ENCODE measurements around the gene ACBD7.
A peak's percentile ranks its signal among the peaks of the same experiment; 100 is the strongest.

ACBD7 gene

DNA sequence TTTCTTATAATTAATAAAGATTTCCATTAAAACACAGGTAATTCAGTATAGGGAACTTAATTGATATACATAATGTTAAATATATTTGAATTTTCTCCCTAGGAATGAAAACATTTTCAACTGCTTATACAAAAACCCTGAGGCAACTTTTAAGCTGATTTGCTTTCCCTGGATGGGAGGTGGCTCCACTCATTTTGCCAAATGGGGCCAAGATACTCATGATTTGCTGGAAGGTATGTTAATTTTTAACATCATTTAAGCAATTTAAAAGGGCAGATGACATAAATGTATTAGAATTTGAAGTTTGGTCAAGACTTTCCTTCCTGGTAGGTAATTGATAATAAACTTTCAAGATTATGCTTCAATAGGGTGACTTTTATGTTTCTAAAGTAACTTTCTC lies 39.0 kb downstream of the ACBD7 start:
- Histone ChIP-seq H3K9ac (ENCODE audit: low read length) (no peak overlapping the region), H3K4me1 (ENCODE audit: control insufficient read depth, insufficient read depth, low read length) (peaks cover 12% of the 10 kb centered on the region), H3K36me3 (ENCODE audit: control insufficient read depth, insufficient read depth, low read length, severe bottlenecking) (no peaks in the 10 kb centered on the region), H3K27me3 (replicated peaks; ENCODE audit: control insufficient read depth, insufficient read depth, low read length) (no peaks in the 10 kb centered on the region), H3K9me3 (ENCODE audit: control insufficient read depth, low read length) (peaks cover 4% of the 10 kb centered on the region), H3K4me3 (ENCODE audit: low read length) (no peak overlapping the region)
- DNase-seq (ENCODE audit: low read depth): peak; percentile 35

DNA sequence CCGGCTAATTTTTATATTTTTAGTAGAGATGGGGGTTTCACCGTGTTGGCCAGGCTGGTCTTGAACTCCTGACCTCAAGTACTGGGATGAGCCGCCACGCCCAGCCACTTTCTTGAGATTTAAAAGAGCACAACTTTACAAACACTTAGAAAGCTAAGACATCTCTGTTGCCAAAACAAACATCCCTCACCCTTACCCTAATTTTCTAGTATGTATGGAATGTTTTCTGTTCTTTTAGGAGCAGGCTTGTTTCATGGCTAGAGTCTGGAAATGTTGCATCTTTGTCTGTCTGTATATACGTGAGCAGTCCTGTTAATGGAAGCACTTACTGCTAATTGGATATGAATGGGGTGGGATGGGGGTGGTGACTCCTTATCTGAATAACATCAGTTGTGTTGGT lies 42.0 kb downstream of the ACBD7 start:
- DNase-seq (ENCODE audit: low read depth): peak; percentile 89
- no peaks in the 10 kb centered on the region for H3K36me3 ChIP-seq (ENCODE audit: control insufficient read depth, insufficient read depth, low read length, severe bottlenecking)

DNA sequence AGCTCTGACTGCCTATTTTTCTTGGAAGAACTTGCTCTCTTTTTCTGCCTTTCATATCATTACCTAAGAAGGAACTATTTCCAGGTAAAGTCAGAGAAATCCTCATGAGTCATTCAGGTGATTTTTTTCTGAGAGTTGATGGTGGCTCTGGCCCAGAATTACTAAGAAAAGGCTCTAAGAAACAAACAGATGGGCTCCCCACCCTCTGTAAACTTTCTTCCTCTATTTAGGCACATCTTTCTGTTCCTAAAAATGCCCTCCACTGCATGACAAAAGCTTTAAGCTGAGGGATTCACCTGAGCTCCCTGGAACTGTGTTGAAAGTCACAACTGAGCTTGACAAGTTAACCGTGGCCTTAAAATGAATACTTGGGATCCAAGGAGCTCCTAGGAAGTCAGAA lies 43.2 kb downstream of the ACBD7 start:
- no peak overlapping the region for H3K9ac ChIP-seq (ENCODE audit: low read length)
- H3K27me3 ChIP-seq (replicated peaks; ENCODE audit: control insufficient read depth, insufficient read depth, low read length): peaks cover 3% of the 10 kb centered on the region
- H3K4me3 ChIP-seq (ENCODE audit: low read length): no peak overlapping the region
- no peak for DNase-seq (ENCODE audit: low read depth)
- peaks cover 10% of the 10 kb centered on the region for H3K9me3 ChIP-seq (ENCODE audit: control insufficient read depth, low read length)
- no peaks in the 10 kb centered on the region for H3K36me3 ChIP-seq (ENCODE audit: control insufficient read depth, insufficient read depth, low read length, severe bottlenecking)
- H3K4me1 ChIP-seq (ENCODE audit: control insufficient read depth, insufficient read depth, low read length): peaks cover 14% of the 10 kb centered on the region

More for the DNA sequence above, 42.0 kb downstream of the ACBD7 start:
- H3K27me3 ChIP-seq (replicated peaks; ENCODE audit: control insufficient read depth, insufficient read depth, low read length): no peaks in the 10 kb centered on the region
- H3K9me3 ChIP-seq (ENCODE audit: control insufficient read depth, low read length): peaks cover 10% of the 10 kb centered on the region
- peaks cover 14% of the 10 kb centered on the region for H3K4me1 ChIP-seq (ENCODE audit: control insufficient read depth, insufficient read depth, low read length)
- peak overlapping the region; percentile 20 for H3K4me3 ChIP-seq (ENCODE audit: low read length)
- H3K9ac ChIP-seq (ENCODE audit: low read length): no peak overlapping the region

DNA sequence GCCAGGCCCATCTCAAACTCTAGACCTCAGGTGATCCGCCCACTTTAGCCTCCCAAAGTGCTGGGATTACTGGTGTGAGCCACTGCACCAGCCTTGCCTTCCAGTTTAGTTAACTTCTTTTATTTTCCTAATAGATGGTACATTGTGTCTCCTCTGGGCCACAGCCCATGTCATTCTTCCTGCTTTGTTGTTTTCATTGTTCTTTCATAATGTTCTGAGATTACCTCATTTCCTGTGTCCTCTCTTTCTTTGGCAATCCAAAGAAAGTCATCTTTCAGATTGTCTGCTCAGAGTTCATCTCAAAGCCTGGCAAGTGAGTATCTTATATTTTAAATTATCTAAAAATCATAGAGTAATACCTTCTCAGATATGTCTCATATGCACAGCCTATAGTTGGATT lies 44.9 kb downstream of the ACBD7 start, which contains the start of gene OLAH:
Gene OLAH, plus strand, starts transcription at position 270 of the 400 bp plus-strand sequence. CDS start 3,346 bp downstream, outside the sequence.
- Histone ChIP-seq H3K4me3 (ENCODE audit: low read length) (no peak within 1 kb of the TSS), H3K4me1 (ENCODE audit: control insufficient read depth, insufficient read depth, low read length) (peaks cover 14% of the 10 kb centered on the region), H3K27me3 (replicated peaks; ENCODE audit: control insufficient read depth, insufficient read depth, low read length) (peaks cover 11% of the 10 kb centered on the region), H3K9ac (ENCODE audit: low read length) (no peak within 1 kb of the TSS), H3K9me3 (ENCODE audit: control insufficient read depth, low read length) (peaks cover 10% of the 10 kb centered on the region), H3K36me3 (ENCODE audit: control insufficient read depth, insufficient read depth, low read length, severe bottlenecking) (no peaks in the 10 kb centered on the region)
- DNase-seq (ENCODE audit: low read depth): peak; percentile 31

DNA sequence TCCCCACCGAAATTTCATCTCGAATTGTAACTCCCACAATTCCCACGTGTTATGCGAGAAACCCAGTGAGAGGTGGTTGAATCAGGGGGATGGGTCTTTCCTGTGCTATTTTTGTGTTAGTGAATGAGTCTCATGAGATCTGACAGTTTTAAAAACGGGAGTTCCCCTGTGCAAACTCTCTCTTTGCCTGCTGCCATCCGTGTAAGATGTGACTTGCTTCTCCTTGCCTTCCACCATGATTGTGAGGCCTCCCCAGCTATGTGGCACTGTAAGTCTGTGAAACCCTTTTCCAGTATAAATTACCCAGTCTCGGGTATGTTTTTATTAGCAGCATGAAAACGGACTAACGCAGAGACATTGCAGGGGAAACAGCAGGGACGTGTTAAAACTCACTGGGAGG lies 50.2 kb downstream of the ACBD7 start:
- Histone ChIP-seq H3K36me3 (ENCODE audit: control insufficient read depth, insufficient read depth, low read length, severe bottlenecking) (no peaks in the 10 kb centered on the region), H3K27me3 (replicated peaks; ENCODE audit: control insufficient read depth, insufficient read depth, low read length) (peaks cover 11% of the 10 kb centered on the region), H3K9ac (ENCODE audit: low read length) (no peak overlapping the region), H3K4me3 (ENCODE audit: low read length) (no peak overlapping the region), H3K9me3 (ENCODE audit: control insufficient read depth, low read length) (peaks cover 5% of the 10 kb centered on the region), H3K4me1 (ENCODE audit: control insufficient read depth, insufficient read depth, low read length) (no peaks in the 10 kb centered on the region)
- no peak for DNase-seq (ENCODE audit: low read depth)

DNA sequence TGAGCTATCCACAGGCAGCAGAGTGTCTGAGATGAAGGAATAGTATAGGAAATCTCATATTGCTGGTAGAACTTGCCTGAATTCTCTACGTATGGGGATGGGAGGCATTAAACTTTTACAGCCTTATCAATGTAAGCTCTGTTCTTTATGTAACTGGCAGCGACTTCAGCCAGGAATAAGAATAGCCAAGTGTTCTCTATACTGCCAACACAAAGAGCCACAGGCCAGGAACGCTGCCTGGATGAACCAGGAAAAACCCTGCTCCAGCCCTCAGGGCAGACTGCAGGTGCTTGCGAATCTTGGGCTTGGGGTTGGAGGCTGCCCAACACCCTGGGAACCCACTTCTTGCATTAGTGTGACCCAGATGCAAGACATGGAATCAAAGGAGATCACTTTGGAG lies 50.9 kb downstream of the ACBD7 start:
- no peak overlapping the region for H3K9ac ChIP-seq (ENCODE audit: low read length)
- no peaks in the 10 kb centered on the region for H3K36me3 ChIP-seq (ENCODE audit: control insufficient read depth, insufficient read depth, low read length, severe bottlenecking)
- peaks cover 11% of the 10 kb centered on the region for H3K27me3 ChIP-seq (replicated peaks; ENCODE audit: control insufficient read depth, insufficient read depth, low read length)
- no peaks in the 10 kb centered on the region for H3K4me1 ChIP-seq (ENCODE audit: control insufficient read depth, insufficient read depth, low read length)
- DNase-seq (ENCODE audit: low read depth): no peak
- no peak overlapping the region for H3K4me3 ChIP-seq (ENCODE audit: low read length)
- no peaks in the 10 kb centered on the region for H3K9me3 ChIP-seq (ENCODE audit: control insufficient read depth, low read length)

DNA sequence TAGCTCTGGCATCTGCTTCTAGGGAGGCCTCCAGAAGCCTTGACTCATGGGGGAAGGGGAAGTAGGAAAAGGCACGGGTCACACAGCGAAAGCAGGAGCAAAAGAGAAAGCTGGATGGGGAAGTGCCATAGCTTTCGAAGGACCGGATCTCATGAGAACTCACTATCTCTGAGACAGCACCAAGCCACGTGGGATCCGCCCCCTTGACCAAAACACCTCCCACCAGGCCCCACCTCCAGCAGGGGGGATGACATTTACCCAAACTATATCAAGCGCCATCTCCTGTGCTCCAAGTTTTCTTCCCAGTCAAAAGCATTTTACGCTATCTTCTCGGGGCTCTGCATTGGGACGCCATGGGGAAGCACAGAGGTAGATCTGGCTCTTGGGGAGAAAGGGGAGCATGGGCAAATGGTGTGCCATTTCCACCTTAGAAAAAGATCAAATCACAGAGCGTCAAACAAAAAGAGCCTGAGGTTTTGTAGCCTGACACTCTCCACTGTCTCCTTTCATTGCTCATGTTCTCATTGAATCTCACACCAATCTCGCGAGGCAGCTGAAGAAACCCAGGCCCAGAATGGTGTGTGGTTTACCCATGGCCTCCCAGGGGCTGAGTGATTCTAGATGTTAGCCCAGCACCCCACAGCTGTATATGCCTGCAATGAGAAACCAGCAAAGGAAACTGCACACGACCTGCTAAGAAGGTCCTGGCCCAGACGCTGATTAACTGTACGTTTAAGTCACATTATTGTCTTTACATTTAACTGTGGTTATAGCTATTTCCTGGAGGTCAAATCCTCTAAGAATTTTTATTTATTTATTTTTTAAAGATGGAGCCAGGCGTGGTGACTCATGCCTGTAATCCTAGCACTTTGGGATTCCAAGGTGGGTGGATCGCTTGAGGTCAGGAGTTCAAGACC lies 52.9 kb downstream of the ACBD7 start:
- DNase-seq (ENCODE audit: low read depth): peak; percentile 53
- Histone ChIP-seq H3K9me3 (ENCODE audit: control insufficient read depth, low read length) (no peaks in the 10 kb centered on the region), H3K27me3 (replicated peaks; ENCODE audit: control insufficient read depth, insufficient read depth, low read length) (peaks cover 13% of the 10 kb centered on the region), H3K4me3 (ENCODE audit: low read length) (no peak overlapping the region), H3K9ac (ENCODE audit: low read length) (no peak overlapping the region), H3K36me3 (ENCODE audit: control insufficient read depth, insufficient read depth, low read length, severe bottlenecking) (no peaks in the 10 kb centered on the region), H3K4me1 (ENCODE audit: control insufficient read depth, insufficient read depth, low read length) (no peaks in the 10 kb centered on the region)

DNA sequence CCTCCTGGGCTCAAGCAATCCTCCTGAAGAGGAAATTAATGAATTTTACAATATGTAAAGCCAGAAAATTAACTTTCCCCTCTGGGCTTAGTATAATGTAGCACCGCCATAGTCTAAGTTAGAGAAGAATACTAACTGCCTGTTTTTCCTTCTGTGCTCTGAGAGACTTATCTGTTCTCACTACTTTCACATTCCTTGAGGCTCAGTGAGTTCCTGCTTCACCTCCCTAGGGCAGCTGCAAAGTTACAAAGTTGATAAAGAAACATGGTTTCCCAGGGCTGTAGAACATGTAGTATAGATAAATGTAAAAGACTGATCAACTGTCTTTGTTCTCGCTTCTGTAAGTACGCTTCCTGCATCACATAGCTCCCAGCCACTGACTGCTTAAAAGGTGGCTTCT lies 60.8 kb downstream of the ACBD7 start:
- Histone ChIP-seq H3K4me1 (ENCODE audit: control insufficient read depth, insufficient read depth, low read length) (no peaks in the 10 kb centered on the region), H3K4me3 (ENCODE audit: low read length) (no peak overlapping the region), H3K9ac (ENCODE audit: low read length) (no peak overlapping the region), H3K27me3 (replicated peaks; ENCODE audit: control insufficient read depth, insufficient read depth, low read length) (peaks cover 7% of the 10 kb centered on the region), H3K9me3 (ENCODE audit: control insufficient read depth, low read length) (no peaks in the 10 kb centered on the region), H3K36me3 (ENCODE audit: control insufficient read depth, insufficient read depth, low read length, severe bottlenecking) (no peaks in the 10 kb centered on the region)
- DNase-seq (ENCODE audit: low read depth): peak; percentile 40
